GM23248 (cell line): ENCODE measurements around the gene VIL1.

ENCODE experiments used
- EZH2 ChIP-seq: fragments of 200-600 bp; sonication (generic); IDR thresholded peaks from 2 replicates; pipeline ENCODE4 v1.6.1; 2018; ENCODE audit warnings: antibody characterized with exemption, mild to moderate bottlenecking; ENCODE audit not compliant: insufficient read depth, poor library complexity, severe bottlenecking
- EZH2phosphoT487 ChIP-seq: fragments of 200-600 bp; sonication (generic); IDR thresholded peaks from 2 replicates; pipeline ENCODE4 v1.6.1; 2018; ENCODE audit warnings: antibody characterized with exemption, moderate library complexity, mild to moderate bottlenecking, low read depth; ENCODE audit not compliant: insufficient read depth

DNA sequence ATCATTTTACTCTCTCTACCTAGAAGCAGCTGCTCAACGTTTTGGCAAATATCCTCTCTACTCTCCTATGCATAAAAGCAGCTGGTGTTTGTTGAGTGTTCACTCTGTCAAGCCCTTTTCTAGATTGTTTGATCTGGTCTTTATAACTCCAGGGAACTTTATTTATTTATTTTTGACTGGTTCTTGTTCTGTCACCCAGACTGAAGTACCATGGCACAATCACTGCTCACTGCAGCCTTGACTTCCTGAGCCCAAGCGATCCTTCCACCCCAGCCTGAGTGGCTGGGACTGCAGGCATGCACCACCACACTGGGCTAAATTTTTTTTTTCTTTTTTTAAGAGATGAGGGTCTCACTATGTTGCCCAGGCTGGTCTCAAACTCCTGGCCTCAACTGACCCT, 49.6 kb upstream of the VIL1 start:
- TF ChIP-seq EZH2 = no peak
- TF ChIP-seq EZH2phosphoT487 = no peak
